ENCODE data around the gene PODXL2. TPM values are rescaled to one million over a fixed set of nuclear protein-coding genes. Genes with fewer than 3 reads are reported as not detected.
"Not testable (repeated sequence)": the region's sequence is repeated elsewhere in the genome, so short reads cannot be mapped to it uniquely, and the experiment has no call there.

PODXL2 gene
- polyA plus RNA-seq, 3 donors: 50.7 to 61.2 (median 58.6) TPM

GRCh38 chr3:127600749-127601456 is 28.1 kb upstream of the PODXL2 start:
- DNase-seq: no peak

DNA sequence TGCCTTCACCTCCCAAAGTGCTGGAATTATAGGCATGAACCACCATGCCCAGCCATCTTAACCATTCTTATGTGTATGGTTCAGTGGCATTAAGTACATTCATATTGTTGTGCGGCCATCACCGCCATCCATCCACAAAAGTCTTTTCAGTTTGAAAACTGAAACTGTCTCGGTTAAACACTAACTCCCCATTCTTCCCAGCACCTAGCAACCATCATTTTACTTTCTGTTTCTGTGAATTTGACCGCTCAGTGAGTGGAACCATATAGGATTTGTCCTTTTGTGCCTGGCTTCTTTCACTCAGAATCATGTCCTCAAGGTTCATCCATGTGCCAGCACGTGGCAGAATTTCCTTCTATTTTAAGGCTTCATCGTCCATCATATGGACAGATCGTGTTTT is 24.9 kb upstream of the PODXL2 start:
- no peak for DNase-seq

DNA sequence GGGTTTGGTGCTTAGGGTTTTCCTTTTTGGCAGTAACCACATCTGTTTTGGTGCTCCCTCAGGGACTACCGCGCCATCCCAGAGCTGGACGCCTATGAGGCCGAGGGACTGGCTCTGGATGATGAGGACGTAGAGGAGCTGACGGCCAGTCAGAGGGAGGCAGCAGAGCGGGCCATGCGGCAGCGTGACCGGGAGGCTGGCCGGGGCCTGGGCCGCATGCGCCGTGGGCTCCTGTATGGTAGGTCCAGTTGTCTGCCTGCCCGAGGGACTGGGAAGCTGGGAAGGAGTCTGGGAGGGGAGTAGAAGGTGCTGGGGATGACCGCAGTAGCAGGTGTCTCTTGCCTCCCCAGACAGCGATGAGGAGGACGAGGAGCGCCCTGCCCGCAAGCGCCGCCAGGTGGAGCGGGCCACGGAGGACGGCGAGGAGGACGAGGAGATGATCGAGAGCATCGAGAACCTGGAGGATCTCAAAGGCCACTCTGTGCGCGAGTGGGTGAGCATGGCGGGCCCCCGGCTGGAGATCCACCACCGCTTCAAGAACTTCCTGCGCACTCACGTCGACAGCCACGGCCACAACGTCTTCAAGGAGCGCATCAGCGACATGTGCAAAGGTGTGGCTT is 24.3 kb upstream of the PODXL2 start:
- DNase-seq: no peak

DNA sequence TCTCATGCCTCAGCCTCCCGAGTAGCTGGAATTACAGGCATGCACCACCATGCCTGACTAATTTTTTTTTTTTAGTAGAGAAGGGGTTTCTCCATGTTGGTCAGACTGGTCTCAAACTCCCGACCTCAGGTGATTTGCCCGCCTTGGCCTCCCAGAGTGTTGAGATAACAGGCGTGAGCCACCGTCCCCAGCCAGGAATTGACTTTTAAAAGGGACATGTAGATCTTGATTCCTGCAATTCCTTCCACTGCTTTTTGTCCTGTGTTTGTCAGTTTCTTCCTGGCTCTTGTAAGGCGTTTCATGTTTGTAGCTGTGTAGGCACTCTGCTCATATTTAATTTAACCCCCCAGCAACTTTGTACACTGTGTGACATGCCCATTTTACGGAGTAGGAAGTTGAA is 23.4 kb upstream of the PODXL2 start:
- not testable (repeated sequence) for DNase-seq

GRCh38 chr3:127606086-127606805 is 22.7 kb upstream of the PODXL2 start:
- DNase-seq: no peak

- no peak for DNase-seq
Observed at GRCh38 chr3:127606981-127607595, 21.9 kb upstream of the PODXL2 start.

DNA sequence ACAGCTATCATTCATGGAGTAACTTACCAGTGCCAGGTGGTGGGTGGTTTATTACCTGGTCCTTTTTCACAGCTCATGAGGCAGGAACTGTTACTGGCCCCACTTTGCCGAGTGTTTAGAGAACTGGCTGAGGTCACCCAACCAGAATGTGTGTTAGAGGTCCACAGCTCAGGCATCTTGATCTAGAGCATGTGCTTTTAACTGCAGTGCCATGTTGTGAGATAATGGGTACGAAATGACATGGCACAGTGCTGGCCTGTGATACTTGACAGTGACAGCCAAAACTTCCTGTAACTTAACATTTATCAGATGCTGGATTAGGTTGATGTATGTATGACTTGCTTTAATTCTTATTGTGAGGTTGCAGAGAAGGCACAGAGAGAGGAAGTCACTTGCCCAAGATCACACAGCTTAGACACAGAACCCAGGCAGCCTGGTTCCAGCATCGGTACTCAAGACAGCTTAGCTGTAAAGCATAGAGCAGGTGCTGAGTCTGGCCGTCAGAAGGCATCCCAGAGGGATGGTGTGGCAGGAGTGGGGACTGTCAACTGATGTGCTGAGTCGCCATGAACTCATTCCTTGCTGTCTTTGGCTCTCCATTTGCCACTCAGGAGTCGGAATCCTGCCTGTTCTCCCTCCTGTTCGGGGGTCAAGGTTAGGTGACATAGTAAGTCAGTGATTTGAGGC is 21.2 kb upstream of the PODXL2 start:
- no peak for DNase-seq

DNA sequence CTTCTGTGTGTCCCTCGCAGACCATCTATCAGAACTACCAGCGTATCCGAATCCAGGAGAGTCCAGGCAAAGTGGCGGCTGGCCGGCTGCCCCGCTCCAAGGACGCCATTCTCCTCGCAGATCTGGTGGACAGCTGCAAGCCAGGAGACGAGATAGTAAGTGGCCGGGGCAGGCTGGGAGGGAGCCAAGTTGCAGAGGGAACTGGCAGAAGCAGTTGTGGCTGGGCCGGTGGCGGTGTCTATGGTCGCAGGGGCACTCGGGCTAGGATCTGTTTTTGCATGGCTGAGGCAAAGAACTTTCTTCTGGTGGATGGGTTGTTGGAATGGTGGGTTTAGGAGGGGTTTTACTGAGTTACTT is 20.6 kb upstream of the PODXL2 start:
- DNase-seq: no peak

GRCh38 chr3:127610105-127610504 is 18.9 kb upstream of the PODXL2 start:
- no peak for DNase-seq

- DNase-seq: no peak
Observed at GRCh38 chr3:127611251-127611650, 17.7 kb upstream of the PODXL2 start.

- DNase-seq: no peak
Observed at GRCh38 chr3:127612966-127613365, 16.0 kb upstream of the PODXL2 start.

DNA sequence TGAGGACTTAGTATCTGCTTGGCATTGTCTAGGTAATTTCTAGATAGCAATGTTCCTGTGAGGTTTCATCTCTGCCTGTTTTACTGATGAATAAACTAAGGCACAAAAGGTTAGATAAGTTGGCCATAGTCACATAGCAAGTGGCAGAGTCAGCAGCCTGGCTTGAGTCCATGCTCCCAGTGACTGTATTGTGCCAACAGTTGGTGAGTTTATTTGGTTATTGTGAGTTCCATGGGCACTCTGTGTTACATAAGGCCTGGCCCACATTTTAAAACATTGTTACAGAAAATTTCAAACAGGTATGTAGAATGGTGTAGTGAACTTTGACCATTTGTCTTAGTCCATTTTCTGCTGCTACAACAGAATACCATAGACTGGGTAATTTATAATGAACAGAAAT is 15.6 kb upstream of the PODXL2 start:
- DNase-seq: no peak

DNA sequence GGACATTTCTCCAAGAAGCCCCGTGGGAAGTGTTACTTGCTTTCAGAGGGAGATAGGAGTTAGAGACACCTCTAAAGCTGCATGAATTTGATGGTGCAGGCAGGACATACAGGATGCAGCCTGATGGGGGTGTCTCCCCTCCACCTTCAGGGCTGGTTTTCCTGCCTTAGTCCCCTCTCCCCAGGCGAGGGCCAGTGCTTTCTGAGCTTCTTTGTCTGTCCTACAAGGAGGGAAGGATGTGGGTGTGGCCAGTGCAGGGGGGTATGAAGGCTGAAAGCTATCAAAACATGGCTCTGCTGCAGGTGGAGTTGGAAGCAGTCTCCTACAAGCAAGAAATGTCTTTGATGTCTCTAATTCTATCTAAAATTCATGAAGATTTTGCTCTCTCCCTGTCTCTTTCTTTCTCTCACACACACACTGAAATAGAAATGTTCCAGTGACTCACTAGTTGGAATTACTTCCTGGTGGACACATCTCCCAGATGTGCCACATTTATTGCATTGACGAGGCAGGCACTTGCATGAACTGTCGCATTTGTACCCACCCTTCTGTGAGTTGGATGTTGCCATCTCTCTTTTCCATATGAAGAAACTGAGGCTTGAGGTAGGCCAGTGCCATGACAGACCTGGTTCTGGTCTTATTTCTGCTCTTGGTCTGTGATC is 13.9 kb upstream of the PODXL2 start:
- DNase-seq: no peak

DNA sequence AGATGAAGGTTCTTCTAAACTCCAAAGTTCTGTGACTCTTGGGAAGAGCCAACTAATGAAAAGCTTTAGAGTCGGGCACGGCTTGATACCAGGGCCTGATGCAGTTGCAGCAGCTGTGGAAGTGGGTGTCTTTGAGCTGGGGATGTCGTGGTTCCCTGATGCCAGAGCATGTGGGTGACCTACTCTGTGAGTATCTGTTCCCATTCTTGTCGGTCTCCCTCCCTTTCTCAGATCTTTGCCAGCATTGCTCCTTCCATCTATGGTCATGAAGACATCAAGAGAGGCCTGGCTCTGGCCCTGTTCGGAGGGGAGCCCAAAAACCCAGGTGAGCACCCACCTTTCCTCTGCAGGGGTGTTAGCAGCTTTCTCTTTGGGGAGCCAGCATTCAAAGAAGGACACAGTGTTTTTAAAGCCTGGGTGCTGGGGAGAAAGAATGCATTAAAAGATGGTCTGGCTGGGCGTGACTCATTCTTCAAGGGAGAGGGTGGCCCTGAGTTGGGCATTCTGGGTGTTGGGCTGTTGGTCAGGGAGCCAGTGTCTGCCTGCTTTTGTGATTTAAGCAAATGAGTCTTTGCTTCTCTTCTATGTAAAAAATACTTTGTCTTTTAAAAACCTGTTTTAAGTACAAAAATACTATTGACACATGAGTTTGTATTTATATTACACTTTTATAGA is 13.2 kb upstream of the PODXL2 start:
- no peak for DNase-seq

DNA sequence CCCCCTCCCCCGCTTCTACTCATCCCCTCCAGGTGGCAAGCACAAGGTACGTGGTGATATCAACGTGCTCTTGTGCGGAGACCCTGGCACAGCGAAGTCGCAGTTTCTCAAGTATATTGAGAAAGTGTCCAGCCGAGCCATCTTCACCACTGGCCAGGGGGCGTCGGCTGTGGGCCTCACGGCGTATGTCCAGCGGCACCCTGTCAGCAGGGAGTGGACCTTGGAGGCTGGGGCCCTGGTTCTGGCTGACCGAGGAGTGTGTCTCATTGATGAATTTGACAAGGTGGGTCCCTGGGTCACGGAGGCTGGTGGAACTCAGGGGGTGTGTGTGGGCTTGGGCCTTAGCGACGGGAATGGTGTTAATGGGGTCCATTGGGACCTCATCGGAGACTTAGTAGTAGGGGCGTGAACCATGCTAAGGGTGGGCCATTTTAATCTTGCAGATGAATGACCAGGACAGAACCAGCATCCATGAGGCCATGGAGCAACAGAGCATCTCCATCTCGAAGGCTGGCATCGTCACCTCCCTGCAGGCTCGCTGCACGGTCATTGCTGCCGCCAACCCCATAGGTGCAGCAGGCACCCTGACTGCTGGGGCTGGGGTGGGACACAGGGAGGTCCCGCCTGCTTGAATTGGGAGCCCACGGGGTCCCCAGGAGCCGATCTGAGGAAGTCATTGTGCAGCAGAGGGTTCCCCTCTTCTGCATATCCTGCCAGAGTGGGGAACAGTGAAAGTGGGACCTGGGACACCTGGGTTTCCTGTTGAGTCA is 12.0 kb upstream of the PODXL2 start:
- DNase-seq: no peak

- no peak for DNase-seq
Observed at GRCh38 chr3:127618891-127619290, 10.1 kb upstream of the PODXL2 start.

DNA sequence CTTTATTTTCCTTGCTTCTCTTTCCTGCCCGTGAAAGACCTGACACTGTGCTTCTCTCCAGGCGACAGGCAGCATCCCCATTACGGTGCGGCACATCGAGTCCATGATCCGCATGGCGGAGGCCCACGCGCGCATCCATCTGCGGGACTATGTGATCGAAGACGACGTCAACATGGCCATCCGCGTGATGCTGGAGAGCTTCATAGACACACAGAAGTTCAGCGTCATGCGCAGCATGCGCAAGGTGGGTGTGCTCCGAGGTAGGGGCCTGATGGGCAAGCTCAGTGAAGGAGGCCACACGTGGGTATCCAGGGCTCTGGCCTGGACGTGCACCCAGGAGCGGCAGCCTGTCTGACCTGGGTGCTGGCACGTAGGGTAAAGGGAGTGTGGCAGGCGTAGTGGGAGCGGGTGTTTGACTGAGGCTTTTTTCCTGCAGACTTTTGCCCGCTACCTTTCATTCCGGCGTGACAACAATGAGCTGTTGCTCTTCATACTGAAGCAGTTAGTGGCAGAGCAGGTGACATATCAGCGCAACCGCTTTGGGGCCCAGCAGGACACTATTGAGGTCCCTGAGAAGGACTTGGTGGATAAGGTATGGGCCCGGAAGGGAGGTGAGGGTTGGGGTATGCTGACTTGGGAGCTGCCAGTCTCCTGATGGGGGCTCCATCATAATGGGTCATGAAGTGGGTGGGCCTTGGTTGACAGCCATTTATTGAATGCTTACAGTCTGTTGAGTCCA is 8.2 kb upstream of the PODXL2 start:
- DNase-seq: no peak

- DNase-seq: no peak
Observed at GRCh38 chr3:127622031-127622430, 7.0 kb upstream of the PODXL2 start.

- no peak for DNase-seq
Observed at GRCh38 chr3:127622772-127623576, 6.0 kb upstream of the PODXL2 start.

All from renal pelvis (tissue), 4 donors.